CD14-positive monocyte (primary cell): ENCODE results near the gene C9. TPM values are rescaled to one million over a fixed set of nuclear protein-coding genes. Genes with fewer than 3 reads are reported as not detected.
A peak's percentile ranks its signal among the peaks of the same experiment; 100 is the strongest.

Experiments
- DNase-seq, 3 donors: peaks; one replicate each; pipeline ENCODE4 v3.0.0-alpha.2; 2011 to 2022
- H2AFZ ChIP-seq: 2 replicates; pipeline ENCODE4 v1.6.0; 2012; ENCODE audit warnings: mild to moderate bottlenecking, low read depth, low read length, inconsistent platforms; ENCODE audit not compliant: insufficient read depth, poor library complexity, severe bottlenecking
- H3K27ac ChIP-seq, 2 donors: 1 replicate in 1 of 2; 2 replicates in 1 of 2; pipeline ENCODE4 v1.5.1; 2012 to 2013; ENCODE audit warnings: low read length in 2 of 2, control low read depth in 1 of 2, inconsistent platforms in 1 of 2, low read depth in 1 of 2, mild to moderate bottlenecking in 1 of 2
- H3K27me3 ChIP-seq, 2 donors: one replicate each; pipeline versions ENCODE4 v1.6.0 to v1.6.1; 2011 to 2013; ENCODE audit warnings: low read length in 2 of 2; ENCODE audit not compliant: control insufficient read depth in 2 of 2, insufficient read depth in 2 of 2
- H3K36me3 ChIP-seq, 2 donors: replicated peaks in 1 of 2; 1 replicate in 1 of 2; 2 replicates in 1 of 2; pipeline versions ENCODE4 v1.5.1 to v1.6.1; 2012 to 2013; ENCODE audit warnings: low read length in 2 of 2, control low read depth in 1 of 2, inconsistent platforms in 1 of 2, mild to moderate bottlenecking in 1 of 2; ENCODE audit not compliant: insufficient read depth in 2 of 2, control insufficient read depth in 1 of 2
- H3K4me1 ChIP-seq, 2 donors: 1 replicate in 1 of 2; 2 replicates in 1 of 2; pipeline versions ENCODE4 v1.5.1 to v1.6.1; 2012 to 2013; ENCODE audit warnings: low read length in 2 of 2, control low read depth in 1 of 2, inconsistent platforms in 1 of 2, mild to moderate bottlenecking in 1 of 2, moderate library complexity in 1 of 2; ENCODE audit not compliant: insufficient read depth in 2 of 2, control insufficient read depth in 1 of 2
- H3K4me2 ChIP-seq: replicated peaks from 2 replicates; pipeline ENCODE3; 2012; ENCODE audit warnings: low read length, moderate library complexity, mild to moderate bottlenecking; ENCODE audit not compliant: poor library complexity, severe bottlenecking; ENCODE audit errors: extremely low read depth
- H3K4me3 ChIP-seq, 3 experiments: fragments of 200-600 bp in 1 of 3; sonication (generic) in 1 of 3; replicated peaks in 1 of 3; 1 replicate in 2 of 3; 2 replicates in 1 of 3; pipeline ENCODE4 v1.5.1; 2011 to 2013; ENCODE audit warnings: low read length in 3 of 3, mild to moderate bottlenecking in 3 of 3, control low read depth in 2 of 3, low read depth in 2 of 3, inconsistent platforms in 1 of 3, moderate library complexity in 1 of 3
- H3K79me2 ChIP-seq: 2 replicates; pipeline ENCODE4 v1.6.0; 2012; ENCODE audit warnings: mild to moderate bottlenecking, control low read depth, inconsistent platforms, low read length, moderate library complexity; ENCODE audit not compliant: insufficient read depth
- H3K9ac ChIP-seq: 2 replicates; pipeline ENCODE4 v1.6.0; 2017; ENCODE audit warnings: low read length, mild to moderate bottlenecking; ENCODE audit not compliant: insufficient read depth, poor library complexity, severe bottlenecking
- H3K9me3 ChIP-seq, 2 donors: replicated peaks in 1 of 2; 1 replicate in 1 of 2; 2 replicates in 1 of 2; pipeline versions ENCODE4 v1.5.1 to v1.6.1; 2012 to 2013; ENCODE audit warnings: low read length in 2 of 2, control low read depth in 1 of 2; ENCODE audit not compliant: control insufficient read depth in 1 of 2, insufficient read depth in 1 of 2
- H4K20me1 ChIP-seq: 2 replicates; pipeline ENCODE4 v1.6.0; 2012; ENCODE audit warnings: mild to moderate bottlenecking, low read length, control low read depth, moderate library complexity; ENCODE audit not compliant: insufficient read depth
- H3K27ac Mint-ChIP-seq, 7 donors: one replicate each; pipeline ENCODE4 v1.8.0; 2020; ENCODE audit warnings: mild to moderate bottlenecking in 7 of 7, mixed read lengths in 7 of 7, moderate library complexity in 6 of 7, inconsistent platforms in 2 of 7
- H3K27me3 Mint-ChIP-seq, 3 donors: one replicate each; pipeline ENCODE4 v1.8.0; 2021 to 2022; ENCODE audit warnings: low read depth in 3 of 3, mild to moderate bottlenecking in 3 of 3, mixed read lengths in 3 of 3, moderate library complexity in 3 of 3, inconsistent platforms in 1 of 3
- H3K36me3 Mint-ChIP-seq, 2 donors: one replicate each; pipeline ENCODE4 v1.8.0; 2020; ENCODE audit warnings: mixed read lengths in 2 of 2, inconsistent platforms in 1 of 2, mild to moderate bottlenecking in 1 of 2
- H3K4me1 Mint-ChIP-seq: one replicate; pipeline ENCODE4 v1.8.0; 2020; ENCODE audit warnings: mild to moderate bottlenecking, mixed read lengths
- H3K4me3 Mint-ChIP-seq, 2 donors: one replicate each; pipeline ENCODE4 v1.8.0; 2020; ENCODE audit warnings: mild to moderate bottlenecking in 2 of 2, mixed read lengths in 2 of 2, moderate library complexity in 1 of 2
- H3K9me3 Mint-ChIP-seq, 7 donors: one replicate each; pipeline ENCODE4 v1.8.0; 2020 to 2022; ENCODE audit warnings: mixed read lengths in 7 of 7, mild to moderate bottlenecking in 6 of 7, moderate library complexity in 6 of 7, inconsistent platforms in 2 of 7
- CTCF ChIP-seq: fragments of 200-600 bp; IDR thresholded peaks from one replicate; pipeline ENCODE4 v1.8.0; 2022; ENCODE audit warnings: antibody characterized with exemption, mild to moderate bottlenecking
- WGBS: methylation state at CpG from one replicate; pipeline ENCODE4 v1.1.5; 2013; ENCODE audit warnings: missing lambda C conversion rate; ENCODE audit not compliant: insufficient coverage; 5-methylcytosine and 5-hydroxymethylcytosine counted together
- intact Hi-C, 2 donors: fragments of 100-400 bp; cut with micrococcal nuclease; formaldehyde crosslinking; loops; one replicate each; pipeline versions ENCODE4 v1.15.0 to v1.15.1; 2023
- polyA plus RNA-seq, 3 donors: library from polyadenylated mRNA; depleted of rRNA in 1 of 3; unstranded in 2 of 3; stranded (reverse) in 1 of 3; fragments of 300-500 nt in 2 of 3; fragments of >200 nt in 1 of 3; fragmentation: Illumina TruSeq in 2 of 3; gene quantifications; 1 replicate in 2 of 3; 2 replicates in 1 of 3; pipeline ENCODE4 v1.2.3, GENCODE V29; 2012 to 2021

The C9 gene
- polyA plus RNA-seq, 3 donors: not detected

- H3K4me1 ChIP-seq: peaks cover 25 to 29% of the 10 kb centered on the region in 2 donors
- no peak overlapping the region for H3K4me3 ChIP-seq
- Mint-ChIP-seq H3K27me3 (no peaks in the 10 kb centered on the region), H3K4me1 (peaks cover 27% of the 10 kb centered on the region), H3K36me3 (peaks cover 0 to 1% of the 10 kb centered on the region in 2 donors), H3K27ac (peak overlapping the region in 3 of 7 donors; percentile 32 to 54 (median 52)), H3K4me3 (no peak overlapping the region), H3K9me3 (no peaks in the 10 kb centered on the region)
- H3K4me2 ChIP-seq: no peak overlapping the region
- no peaks in the 10 kb centered on the region for H3K27me3 ChIP-seq
- no peaks in the 10 kb centered on the region for H4K20me1 ChIP-seq
- H3K27ac ChIP-seq: no peak overlapping the region
- intact Hi-C loops: loop anchor here in 1 of 2 donors (10.0 kb wide), 1 partner anchor 52 kb away; no protein-coding TSS in a partner anchor
- no peak overlapping the region for H2AFZ ChIP-seq
- DNase-seq: peak; percentile 10 to 36 (median 11)
- H3K79me2 ChIP-seq: no peaks in the 10 kb centered on the region
- 37% methylated on average over 4 of the region's 5 CpGs for WGBS
- no peak for TF ChIP-seq CTCF
- no peak overlapping the region for H3K9ac ChIP-seq
- no peaks in the 10 kb centered on the region for H3K36me3 ChIP-seq
- H3K9me3 ChIP-seq: no peaks in the 10 kb centered on the region
Observed at GRCh38 chr5:39412721-39413394, 48.6 kb upstream of the C9 start.

DNA sequence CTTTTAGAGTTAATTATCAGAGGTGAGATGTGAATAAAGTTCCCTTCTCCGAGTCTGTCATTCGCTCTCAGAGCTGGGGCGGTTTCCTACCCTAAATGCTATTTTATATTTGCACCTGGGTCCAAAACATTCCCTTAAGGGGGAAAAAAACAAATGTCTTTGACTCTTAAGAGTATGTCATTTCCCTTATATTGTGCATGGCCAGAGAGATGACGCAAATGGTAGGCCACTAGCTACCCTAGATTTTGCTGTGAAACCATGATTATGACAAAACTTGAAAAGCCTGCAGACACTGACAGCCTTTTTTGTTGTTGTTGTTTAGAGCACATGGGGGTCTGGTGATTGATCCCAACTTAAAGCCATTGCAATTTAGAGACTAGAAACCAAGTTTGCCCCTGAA lies 47.7 kb upstream of the C9 start:
- Histone ChIP-seq H2AFZ (no peak overlapping the region), H3K4me3 (no peak overlapping the region), H4K20me1 (no peaks in the 10 kb centered on the region), H3K9me3 (no peaks in the 10 kb centered on the region), H3K4me1 (peaks cover 25 to 29% of the 10 kb centered on the region in 2 donors), H3K27ac (no peak overlapping the region), H3K27me3 (no peaks in the 10 kb centered on the region), H3K36me3 (no peaks in the 10 kb centered on the region), H3K9ac (no peak overlapping the region), H3K79me2 (no peaks in the 10 kb centered on the region), H3K4me2 (no peak overlapping the region)
- 20% methylated on average over 1 of the region's 4 CpGs for WGBS
- no peak for TF ChIP-seq CTCF
- H3K4me3 Mint-ChIP-seq: no peak overlapping the region
- peaks cover 0 to 1% of the 10 kb centered on the region in 2 donors for H3K36me3 Mint-ChIP-seq
- H3K4me1 Mint-ChIP-seq: peaks cover 27% of the 10 kb centered on the region
- intact Hi-C loops: loop anchor here in 1 of 2 donors (10.0 kb wide), 1 partner anchor 53 kb away; no protein-coding TSS in a partner anchor
- no peaks in the 10 kb centered on the region for H3K9me3 Mint-ChIP-seq
- peaks cover 0 to 2% (median 0%) of the 10 kb centered on the region in 3 donors for H3K27me3 Mint-ChIP-seq
- DNase-seq: peak in 1 of 3 donors; percentile 26
- H3K27ac Mint-ChIP-seq: peak overlapping the region in 1 of 7 donors; percentile 8
